Neural progenitor cell (in vitro differentiated cells): ENCODE results near the gene CBY2.

Experiments used
- CTCF ChIP-seq: fragments of 200-600 bp; sonication (generic); IDR thresholded peaks from 2 replicates; pipeline ENCODE4 v1.5.1; 2017; ENCODE audit warnings: antibody characterized with exemption, mild to moderate bottlenecking
- EZH2 ChIP-seq: fragments of 200-600 bp; sonication (generic); IDR thresholded peaks from 2 replicates; pipeline ENCODE4 v1.6.1; 2017; ENCODE audit warnings: antibody characterized with exemption, mild to moderate bottlenecking, moderate library complexity
- EZH2phosphoT487 ChIP-seq: fragments of 200-600 bp; sonication (generic); IDR thresholded peaks from 2 replicates; pipeline ENCODE4 v1.6.1; 2017; ENCODE audit warnings: antibody characterized with exemption

- TF ChIP-seq CTCF (no peak), EZH2 (no peak), EZH2phosphoT487 (no peak)
Observed at GRCh38 chr13:45711951-45712350, 9.8 kb downstream of the CBY2 start.
